GM19023 (cell line): ENCODE results near the gene DEGS1.
A peak's percentile ranks its signal among the peaks of the same experiment; 100 is the strongest.

Experiments
- ATAC-seq: cut with Tn5 transposase; IDR thresholded peaks from one replicate; pipeline ENCODE4 v1.9.1; 2021; ENCODE audit warnings: mild to moderate bottlenecking, moderate library complexity; ENCODE audit not compliant: unreplicated experiment

The DEGS1 gene

DNA sequence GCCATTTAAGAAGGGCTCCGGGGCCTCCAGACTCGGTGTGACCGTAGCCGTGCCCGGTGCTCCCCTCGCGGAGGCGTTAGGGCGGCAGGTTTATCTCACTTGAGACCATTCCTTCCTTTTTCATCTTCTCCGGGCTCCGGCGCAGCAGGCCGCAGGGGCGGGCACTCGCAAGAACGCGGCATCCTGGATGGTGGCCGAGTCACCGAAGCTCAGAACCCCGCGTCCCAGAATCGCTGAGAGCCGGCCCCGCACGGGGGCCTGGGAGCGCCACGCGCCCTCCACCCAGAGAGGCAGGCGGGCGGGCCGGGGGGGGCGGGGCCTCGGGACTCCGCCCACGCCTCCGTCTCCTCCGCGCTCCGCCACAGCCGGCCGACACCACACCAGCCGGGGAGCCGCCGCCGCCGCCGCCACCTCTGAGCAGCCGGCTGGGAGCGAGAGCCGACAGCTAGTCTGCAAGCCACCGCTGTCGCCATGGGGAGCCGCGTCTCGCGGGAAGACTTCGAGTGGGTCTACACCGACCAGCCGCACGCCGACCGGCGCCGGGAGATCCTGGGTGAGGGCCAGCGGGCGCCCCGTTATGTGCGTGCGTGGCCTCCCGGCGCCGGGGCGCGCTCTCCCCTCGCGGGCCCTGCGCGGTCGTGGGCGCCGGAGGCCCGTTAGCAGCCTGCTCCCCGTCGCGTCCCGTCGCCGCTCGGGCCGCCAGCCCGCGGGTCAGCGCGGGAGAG, at the start of gene DEGS1:
TSS of gene DEGS1 (plus strand) at position 375 of the 725 bp plus-strand sequence. CDS start at position 472, 97 bp downstream.
- peak; percentile 74 for ATAC-seq

DNA sequence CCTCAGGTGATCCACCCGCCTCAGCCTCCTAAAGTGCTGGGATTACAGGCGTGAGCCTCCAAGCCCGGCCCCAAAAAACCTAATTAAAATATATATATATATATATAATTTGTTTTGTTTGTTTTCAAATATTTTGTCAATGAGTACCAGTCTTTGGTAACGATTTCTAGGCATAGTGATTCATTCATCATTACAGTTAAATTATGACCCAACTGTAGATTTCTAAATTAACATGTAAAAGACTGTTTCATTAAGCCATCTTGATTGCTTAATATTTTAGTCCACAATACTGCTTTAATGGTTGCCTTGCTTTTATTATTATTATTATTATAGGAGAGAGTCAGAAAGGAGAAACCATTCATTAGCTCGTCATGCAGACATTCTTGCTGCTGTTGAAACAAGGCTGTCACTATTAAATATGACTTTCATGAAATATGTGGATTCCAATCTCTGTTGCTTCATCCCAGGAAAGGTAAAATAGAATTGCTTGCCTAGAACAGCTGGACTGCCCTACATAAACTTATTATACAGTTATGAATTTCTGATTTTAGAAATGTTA, 49.2 kb upstream of the DEGS1 start:
- ATAC-seq: no peak

DNA sequence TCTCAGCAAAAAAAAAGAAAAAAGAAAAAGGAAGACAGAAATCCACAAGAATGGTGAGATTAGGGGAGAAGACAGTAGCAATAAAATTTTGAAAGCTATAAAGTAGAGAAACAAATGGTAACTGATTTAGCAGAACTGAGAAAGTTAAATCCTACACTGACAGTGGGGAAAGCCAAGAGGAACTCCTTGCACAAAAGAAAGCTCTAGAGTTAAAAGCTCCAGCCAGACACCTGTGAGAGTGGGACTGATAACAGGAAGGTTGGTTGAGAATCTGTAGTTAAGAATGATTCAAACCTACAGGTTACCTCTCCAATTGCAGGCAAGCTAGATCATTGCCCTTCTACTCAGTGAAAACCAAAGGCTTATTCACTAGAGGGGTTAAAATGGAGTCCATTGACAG, 45.5 kb upstream of the DEGS1 start:
- ATAC-seq: no peak

DNA sequence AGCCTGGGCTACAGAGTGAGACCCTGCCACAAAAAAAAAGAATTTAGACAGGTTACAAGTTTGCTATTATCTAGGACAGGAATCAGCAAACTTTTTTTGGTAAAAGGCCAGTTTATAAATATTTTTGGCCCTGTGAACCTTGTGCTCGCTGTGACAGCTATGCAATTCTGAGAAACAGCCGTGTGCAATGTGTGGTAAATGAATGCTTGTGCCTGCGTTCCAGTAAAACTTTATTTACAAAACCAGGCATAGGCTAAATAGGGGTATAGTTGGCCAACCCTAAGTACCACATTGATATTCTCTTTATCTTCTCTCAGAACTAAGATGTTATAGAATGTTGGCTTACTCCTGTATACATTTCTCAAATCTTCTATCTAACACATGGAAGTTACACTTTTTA, 44.8 kb upstream of the DEGS1 start:
- ATAC-seq: no peak

DNA sequence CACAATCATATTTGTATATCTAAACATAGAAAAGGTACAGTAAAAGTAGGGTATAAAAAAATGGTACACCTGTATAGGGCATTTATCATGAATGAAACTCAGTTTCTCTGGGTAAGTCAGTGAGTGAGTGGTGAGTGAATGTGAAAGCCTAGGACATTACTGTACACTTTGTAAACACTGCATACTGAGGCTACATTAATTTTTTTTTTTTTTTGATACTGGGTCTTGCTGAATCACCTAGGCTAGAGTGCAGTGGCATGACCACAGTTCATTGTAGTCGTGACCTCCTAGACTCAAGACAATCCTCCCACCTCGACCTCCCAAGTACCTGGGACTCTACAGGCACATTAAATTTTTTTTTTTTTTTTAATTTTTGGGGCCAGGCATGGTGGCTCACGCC, 41.3 kb upstream of the DEGS1 start:
- no peak for ATAC-seq

DNA sequence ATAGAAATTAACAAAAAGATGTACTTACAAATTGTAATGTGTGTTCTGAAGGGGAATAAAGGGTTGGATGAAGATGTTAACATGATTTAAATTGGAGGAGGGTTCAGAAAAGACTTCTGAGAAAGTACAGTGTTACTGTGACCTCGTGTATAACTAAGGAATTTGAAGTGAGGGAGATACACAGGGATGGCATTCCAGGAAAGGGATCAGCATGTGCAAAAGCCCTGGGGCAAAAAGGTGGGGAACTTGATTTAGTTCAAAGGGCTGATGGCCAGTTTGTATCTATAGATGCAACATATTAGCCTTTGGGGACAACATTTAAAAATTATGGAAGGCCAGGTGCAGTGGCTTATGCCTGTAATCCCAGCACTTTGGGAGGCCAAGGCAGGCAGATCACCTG, 33.3 kb upstream of the DEGS1 start:
- ATAC-seq: no peak

DNA sequence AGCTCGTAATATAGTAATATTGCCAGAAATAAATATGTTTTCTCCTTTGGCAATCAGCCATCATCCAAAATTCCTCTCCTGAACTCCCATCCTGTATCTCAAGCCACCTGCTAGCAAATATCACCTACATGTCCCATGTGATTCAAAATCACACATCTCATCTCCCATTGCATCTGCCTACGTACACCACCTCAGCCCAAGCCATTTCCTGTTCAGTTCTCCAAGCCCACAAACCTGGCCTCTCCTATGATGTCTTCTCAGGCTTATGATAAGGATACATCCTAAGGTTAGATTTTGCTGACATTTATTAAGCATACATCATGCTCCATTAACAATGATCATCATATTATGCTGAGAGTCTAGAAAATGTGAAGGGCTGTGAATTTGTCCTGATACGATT, 31.9 kb upstream of the DEGS1 start:
- ATAC-seq: no peak

DNA sequence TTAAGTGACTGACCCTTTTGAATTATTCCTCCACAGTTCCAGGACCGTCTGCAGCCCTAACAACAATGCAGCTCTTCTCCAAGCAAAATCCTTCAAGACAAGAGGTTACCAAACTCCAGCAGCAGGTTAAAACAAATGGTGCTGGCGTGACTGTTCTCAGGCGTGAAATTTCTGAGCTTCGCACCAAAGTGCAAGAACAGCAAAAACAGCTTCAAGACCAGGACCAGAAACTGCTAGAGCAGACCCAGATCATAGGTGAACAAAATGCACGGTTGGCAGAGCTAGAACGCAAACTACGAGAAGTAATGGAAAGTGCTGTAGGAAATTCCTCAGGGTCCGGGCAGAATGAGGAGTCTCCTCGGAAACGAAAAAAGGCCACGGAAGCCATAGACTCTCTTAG, 25.7 kb upstream of the DEGS1 start:
- ATAC-seq: no peak

DNA sequence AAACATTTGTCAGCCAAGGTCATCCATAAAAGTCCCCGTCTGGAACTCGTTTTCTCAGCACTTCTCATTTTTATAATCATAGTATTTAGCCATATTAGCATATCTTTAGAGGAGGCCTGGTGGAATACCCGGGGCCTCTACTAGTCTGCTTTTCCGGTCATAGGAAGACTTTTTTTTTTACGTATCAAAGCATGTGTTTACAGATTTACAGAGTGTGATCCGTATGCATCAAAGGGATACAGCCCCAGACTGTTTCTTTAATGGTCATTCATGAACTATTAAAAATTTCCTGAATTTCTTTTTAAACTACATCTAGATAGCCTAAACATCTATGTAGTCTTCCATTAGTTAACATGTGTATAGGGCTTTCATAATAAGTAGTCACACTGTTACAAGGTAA, 23.5 kb upstream of the DEGS1 start:
- ATAC-seq: no peak

DNA sequence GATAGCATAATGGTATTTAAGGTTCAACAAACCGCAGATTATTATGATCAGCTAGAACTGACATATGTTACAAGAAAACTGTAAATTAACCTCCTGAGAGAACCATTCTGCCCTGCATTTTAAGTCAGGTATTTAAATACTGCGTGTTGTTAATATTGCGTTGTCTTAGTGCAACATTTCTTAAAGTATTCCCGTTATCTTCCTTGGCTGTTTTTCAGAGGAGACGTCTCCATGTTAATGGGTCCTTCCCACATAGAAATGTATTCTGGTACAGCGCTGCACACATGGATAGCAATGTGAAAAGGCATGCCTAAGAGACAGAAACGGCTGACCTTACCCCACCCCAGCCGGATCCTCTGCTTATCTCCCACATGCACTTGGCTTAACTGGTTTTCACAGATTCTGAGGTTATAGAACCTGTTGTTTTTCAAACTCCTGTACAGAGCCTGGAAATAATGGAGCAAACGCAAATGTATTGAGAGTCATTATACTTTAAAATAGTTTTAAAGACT, 22.8 kb upstream of the DEGS1 start:
- no peak for ATAC-seq

DNA sequence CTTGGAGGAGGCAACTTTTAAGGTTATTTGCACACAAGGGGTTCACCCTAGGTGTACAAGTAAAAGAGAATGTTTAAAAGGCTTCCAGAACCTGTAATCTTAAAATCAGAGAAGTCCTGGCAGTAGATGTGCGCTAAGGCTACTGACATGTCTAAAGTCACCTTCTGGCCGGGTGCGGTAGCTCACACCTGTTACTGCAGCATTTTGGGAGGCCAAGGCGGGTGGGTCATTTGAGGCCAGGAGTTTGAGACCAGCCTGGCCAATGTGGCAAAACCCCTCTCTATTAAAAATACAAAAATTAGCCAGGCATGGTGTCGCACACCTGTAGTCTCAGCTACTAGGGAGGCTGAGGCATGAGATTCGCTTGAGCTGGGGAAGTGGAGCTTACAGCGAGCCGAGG, 20.3 kb upstream of the DEGS1 start:
- ATAC-seq: no peak

DNA sequence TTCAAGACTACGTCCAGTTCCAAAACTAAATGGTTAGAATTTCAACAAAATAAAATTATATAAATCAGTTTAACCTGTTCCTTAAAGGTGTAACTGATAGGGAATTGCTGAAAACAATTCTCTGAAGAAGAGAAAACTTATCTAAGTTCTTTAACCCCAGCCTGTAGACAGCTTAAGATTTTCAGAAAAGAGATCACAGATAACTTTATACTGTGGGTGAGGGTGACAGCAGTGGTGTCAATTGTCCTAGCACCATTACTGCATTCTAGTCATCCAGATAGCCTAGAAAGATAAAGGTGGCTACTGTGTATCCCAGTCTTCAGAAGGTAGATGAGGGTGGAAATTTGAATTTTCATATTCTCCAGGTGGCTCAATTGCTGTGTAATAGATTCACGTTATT, 19.7 kb upstream of the DEGS1 start:
- no peak for ATAC-seq

DNA sequence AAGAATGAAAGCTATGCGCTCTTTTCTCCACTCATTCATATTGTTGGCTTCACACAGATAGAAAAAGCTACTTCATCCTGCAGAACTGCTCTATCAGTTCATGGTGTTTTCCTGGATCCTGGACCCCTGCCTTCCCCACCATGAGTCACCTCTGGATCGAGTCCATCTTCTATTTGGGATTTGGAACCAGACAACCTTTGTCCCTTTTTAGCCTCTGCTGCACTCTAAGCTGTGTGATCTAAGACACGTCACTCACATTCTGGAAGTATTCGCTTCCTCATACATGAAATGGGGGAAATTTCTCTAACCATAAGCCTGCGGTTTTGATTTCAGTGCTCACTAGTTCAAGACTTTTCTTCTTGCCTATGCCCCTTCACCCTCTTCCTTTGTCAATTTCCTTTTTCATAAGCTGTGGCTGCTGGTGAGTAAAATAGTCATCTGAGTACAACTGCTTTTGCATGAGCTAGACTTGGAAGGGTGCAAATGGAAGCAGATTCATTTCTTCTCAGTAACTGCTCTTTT, 14.1 kb upstream of the DEGS1 start:
- peak; percentile 91 for ATAC-seq

DNA sequence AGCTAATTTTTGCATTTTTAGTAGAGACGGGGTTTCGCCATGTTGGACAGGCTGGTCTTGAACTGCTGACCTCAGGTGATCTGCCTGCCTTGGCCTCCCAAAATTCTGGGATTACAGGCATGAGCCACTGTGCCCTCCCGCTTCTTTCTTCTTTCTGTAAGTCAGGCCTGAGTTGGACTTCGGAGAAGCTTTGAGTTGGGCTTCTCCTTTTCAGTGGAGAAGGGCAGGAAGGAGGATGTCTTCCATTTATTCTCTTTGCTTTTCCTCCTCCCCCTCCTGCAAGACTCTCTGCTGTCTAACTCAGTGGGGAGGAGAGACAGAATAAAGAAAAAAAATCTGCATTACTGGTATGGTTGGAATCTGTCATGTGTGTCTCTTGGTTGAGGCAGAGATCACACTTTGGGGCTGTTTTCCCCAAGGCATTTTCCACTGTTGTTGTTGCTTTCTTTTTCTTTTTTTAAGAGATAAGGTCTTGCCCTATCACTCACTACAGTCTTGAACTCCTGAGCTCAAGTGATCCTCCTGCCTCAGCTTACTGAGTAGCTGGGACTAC, 13.2 kb upstream of the DEGS1 start:
- no peak for ATAC-seq

DNA sequence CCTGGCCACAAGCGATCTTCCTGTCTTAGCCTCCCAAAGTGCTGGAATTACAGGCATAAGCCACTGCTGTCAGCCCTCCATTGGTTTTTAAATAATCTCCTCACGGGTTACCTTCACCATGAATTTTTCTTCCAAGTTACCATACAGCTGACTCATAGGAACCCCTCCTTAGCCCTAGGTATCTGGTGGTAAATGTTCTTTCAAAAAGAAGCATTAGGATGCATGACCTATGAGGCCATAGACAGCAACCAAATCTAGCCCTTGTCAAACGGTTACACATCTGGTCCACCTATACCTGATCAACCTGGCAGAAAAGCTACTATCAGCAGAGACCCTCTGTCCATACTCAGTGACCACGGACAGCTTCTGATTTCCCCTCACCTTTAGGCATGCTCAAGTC, 12.7 kb upstream of the DEGS1 start:
- no peak for ATAC-seq

DNA sequence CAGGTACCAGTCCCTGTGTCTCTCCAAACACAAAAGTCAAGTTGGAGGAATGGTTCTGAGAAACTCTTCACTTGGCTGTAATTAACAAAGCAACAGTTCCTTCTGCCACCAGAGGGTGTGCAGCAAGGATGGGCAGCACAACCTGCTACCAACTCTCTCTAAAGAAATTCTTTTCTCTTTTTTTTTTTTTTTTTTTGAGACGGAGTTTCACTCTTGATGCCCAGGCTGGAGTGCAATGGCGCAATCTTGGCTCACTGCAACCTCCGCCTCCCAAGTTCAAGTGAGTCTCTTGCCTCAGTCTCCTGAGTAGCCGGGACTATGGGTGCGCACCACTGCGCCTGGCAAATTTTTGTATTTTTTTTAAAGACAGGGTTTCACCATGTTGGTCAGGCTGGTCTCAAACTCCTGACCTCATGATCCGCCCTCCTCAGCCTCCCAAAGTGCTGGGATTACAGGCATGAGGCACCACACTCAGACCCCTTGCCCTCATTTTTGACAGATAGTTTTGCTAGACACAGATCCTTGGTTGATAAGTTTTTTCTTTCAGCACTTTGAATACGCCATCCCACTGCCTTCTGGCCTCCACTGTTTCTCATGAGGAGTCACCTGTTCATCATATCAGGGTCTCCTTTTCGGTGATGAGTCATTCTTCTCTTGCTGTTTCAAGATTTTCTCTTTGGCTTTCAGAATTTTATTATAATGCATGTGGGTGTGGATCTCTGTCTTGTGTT, 12.1 kb upstream of the DEGS1 start:
- no peak for ATAC-seq

DNA sequence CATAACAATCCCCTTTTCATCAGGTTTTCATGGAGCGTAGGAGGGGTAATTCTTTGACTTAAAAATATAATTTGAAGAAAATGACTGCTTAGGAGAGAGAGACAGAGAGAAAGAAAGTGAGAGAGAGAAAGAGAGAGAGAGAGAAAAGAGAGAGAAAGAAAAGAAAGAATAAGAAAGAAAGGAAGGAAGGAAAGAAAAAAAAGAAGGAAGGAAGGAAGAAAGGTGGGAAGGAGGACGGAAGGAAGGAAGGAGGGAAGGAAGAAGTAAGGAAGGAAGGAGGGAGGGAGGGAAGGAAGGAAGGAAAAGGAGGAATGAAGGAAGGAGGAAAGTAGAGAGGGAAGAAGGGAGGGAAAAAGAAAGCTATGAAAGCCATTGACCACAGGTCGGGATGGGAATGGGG, 10.8 kb upstream of the DEGS1 start:
- ATAC-seq: no peak

DNA sequence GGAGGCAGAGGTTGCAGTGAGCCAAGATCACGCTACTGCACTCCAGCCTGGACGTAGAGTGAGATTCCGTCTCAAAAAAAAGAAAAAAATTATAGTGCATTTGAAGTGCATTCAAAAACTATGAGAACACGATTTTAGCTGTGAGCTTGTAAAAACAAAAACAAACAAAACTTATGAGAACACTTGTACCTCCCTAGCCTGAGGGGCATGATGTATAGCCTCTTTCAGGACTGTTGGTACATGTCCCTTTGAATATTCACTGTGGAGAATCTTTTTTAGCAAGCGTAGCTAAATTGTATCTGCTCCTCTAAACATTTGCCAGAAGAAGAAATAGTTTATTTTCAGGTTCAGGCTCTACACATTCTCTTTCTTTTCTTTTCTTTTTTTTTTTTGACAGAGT, 9.5 kb upstream of the DEGS1 start:
- no peak for ATAC-seq

DNA sequence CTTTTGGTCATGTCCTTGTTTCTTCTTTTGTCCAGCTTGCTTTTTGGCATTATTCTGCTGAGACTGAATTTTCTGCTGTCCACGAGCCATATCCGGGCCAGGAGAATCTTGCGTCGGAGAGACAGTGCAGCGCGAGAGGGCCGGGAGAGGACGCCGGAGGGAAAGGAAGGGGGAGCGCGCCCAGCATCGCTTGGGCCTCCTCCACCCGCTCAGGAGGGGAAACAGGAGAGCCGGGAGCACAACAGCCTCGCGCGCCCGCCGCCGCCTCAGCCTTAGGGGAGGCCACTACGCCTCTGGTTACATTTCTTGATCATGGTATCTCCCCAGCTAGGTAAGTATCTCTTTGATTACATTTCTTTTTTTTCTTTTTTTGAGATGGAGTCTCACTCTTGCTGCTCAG, 7.4 kb upstream of the DEGS1 start:
- ATAC-seq: no peak

DNA sequence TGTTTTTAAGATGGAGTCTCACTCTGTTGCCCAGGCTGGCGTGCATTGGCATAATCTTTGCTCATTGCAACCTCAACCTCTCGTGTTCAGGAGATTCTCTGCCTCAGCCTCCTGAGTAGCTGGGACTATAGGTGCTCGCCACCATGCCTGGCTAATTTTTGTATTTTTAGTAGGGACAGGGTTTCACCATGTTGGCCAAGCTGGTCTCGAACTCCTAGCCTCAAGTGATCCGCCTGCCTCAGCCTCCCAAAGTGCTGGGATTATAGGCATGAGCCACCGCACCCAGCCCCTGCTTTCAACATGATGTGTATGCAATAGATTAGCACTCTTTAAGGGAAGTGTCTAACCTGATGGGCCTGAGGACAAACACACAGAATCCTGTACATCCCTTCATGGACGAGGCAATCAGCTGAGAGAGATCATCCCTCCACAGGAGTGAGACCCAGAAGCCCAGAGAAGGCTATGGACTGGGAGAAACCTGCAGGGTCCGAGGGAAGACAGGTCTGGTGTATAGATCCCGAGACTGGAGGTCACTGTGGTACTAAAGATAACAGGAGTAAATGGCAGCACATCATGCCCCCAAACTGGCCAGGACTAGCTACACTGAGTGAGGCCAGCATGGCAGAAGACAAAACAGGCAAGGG, 5.6 kb upstream of the DEGS1 start:
- no peak for ATAC-seq

DNA sequence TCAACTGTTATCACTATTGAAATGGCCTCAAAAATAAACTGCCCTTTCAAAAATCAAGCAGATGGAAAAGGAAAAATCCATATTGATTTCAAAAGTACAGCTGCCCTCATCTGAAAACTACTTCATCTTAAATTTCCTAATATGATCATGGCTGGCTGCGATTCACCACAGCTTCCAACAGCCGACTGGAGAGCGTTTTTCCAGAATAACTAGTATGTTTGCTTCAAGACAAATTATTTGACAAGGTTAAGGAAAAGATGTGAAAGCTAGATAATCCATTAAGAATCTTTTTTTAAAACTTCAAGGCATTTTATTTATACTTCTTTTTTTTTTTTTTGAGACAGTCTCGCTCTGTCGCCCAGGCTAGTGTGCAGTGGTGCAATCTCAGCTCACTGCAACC, 4.1 kb upstream of the DEGS1 start:
- ATAC-seq: no peak
